ENCODE measurements around the gene NIPBL. TPM values are rescaled to one million over a fixed set of nuclear protein-coding genes. Genes with fewer than 3 reads are reported as not detected.

NIPBL gene
- total and polyA plus RNA-seq, 2 of the 8 experiments (the other 6 are each of a cell fraction or from before 2014, with no cell fraction given), result 21.1 to 53.5 TPM

DNA sequence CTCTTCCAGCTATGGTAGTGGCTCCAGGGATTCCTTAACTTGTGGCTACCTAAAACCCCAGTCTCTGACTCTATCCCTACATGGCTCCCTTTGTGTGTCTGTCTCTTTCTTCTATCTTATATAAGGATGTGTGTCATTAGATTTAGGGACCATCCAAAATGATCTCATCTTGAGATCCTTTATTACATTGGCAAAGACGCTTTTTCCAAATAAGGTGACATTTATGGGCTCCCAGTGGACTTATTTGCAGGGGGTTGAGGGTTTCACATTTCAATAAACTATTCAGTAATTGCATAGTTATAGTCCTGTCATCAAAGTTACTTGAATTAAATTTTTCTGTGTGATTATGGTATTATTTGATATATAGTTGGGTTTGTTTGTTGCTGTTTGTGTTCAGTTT lies 59.2 kb downstream of the NIPBL start:
- FAIRE-seq, result no peak

More for the DNA sequence above, 59.2 kb downstream of the NIPBL start:
- Histone ChIP-seq H3K4me1 (replicated peaks in 1 of 4; ENCODE audit: control insufficient read depth in 3 of 4, insufficient read depth in 4 of 4, low read length in 3 of 4) (no peaks in the 10 kb centered on the region), H3K14ac (ENCODE audit: insufficient read length) (no peak overlapping the region), H3K79me1 (ENCODE audit: low read depth, low read length) (no peaks in the 10 kb centered on the region), H2AFZ (ENCODE audit: low read length) (no peak overlapping the region), H3K4me3 (ENCODE audit: extremely low read depth in 1 of 4, insufficient read depth in 2 of 4, low read depth in 3 of 4, low read length in 4 of 4) (no peak overlapping the region), H3K79me2 (ENCODE audit: control insufficient read depth in 1 of 2, insufficient read depth in 2 of 2, low read length in 2 of 2) (peaks cover 0 to 99% of the 10 kb centered on the region in 2 experiments), H4K8ac (ENCODE audit: extremely low read depth, insufficient read depth, low read length) (no peak overlapping the region), H4K91ac (replicated peaks; ENCODE audit: insufficient read length, low read length) (no peak overlapping the region), H3K27ac (ENCODE audit: low read depth, low read length) (no peak overlapping the region), H2BK15ac (ENCODE audit: low read length) (no peak overlapping the region), H3K56ac (replicated peaks; ENCODE audit: insufficient read length, low read depth, low read length) (no peak overlapping the region), H3K4ac (replicated peaks; ENCODE audit: insufficient read length, low read depth, low read length) (no peak overlapping the region), H3K23ac (ENCODE audit: insufficient read length) (no peak overlapping the region), H2AK5ac (ENCODE audit: low read depth, low read length) (no peak overlapping the region), H2BK20ac (ENCODE audit: low read length) (no peak overlapping the region), H4K20me1 (replicated peaks in 1 of 2; ENCODE audit: control insufficient read depth in 1 of 2, insufficient read depth in 2 of 2, low read length in 2 of 2) (peaks cover 3 to 9% of the 10 kb centered on the region in 2 experiments), H3K18ac (ENCODE audit: extremely low read depth, low read length) (no peak overlapping the region), H3K36me3 (ENCODE audit: control insufficient read depth in 2 of 4, insufficient read depth in 4 of 4, low read length in 3 of 4) (no peaks in the 10 kb centered on the region), H2BK12ac (ENCODE audit: low read depth, low read length) (no peak overlapping the region), H3K23me2 (ENCODE audit: low read depth, low read length) (no peaks in the 10 kb centered on the region; the same call in 1 of the 2 replicates), H2BK5ac (ENCODE audit: low read depth, low read length) (no peak overlapping the region), H3K27me3 (replicated peaks in 1 of 4; ENCODE audit: control insufficient read depth in 3 of 4, extremely low read depth in 1 of 4, insufficient read depth in 3 of 4, low read length in 3 of 4) (no peaks in the 10 kb centered on the region), H3K9ac (replicated peaks in 1 of 4; ENCODE audit: extremely low read depth in 1 of 4, low read depth in 3 of 4, low read length in 3 of 4) (no peak overlapping the region), H3K9me3 (ENCODE audit: insufficient read depth in 2 of 2, low read depth in 1 of 2, low read length in 1 of 2) (no peaks in the 10 kb centered on the region), H2BK120ac (replicated peaks; ENCODE audit: low read depth, low read length) (no peak overlapping the region), H3K4me2 (ENCODE audit: insufficient read depth in 1 of 2, low read depth in 2 of 2, low read length in 2 of 2) (no peak overlapping the region), H4K5ac (ENCODE audit: insufficient read length, low read depth, low read length) (no peak overlapping the region)
- ChIA-PET CTCF (ENCODE audit: partially characterized antibody) (no interaction called here), POLR2A (ENCODE audit: partially characterized antibody) (no interaction called here)
- no peak for TF ChIP-seq CBX5 (IDR thresholded peaks at IDR 0.05; ENCODE audit: low read depth, low read length)
- no peak for TF ChIP-seq TCF12 (IDR thresholded peaks at IDR 0.05; ENCODE audit: low read depth, low read length)
- TF ChIP-seq FOSL1 (IDR thresholded peaks at IDR 0.05; ENCODE audit: insufficient read depth, low read depth, low read length), result no peak
- no peak for TF ChIP-seq CEBPB (IDR thresholded peaks at IDR 0.05; ENCODE audit: low read depth, low read length)
- TF ChIP-seq SIX5 (IDR thresholded peaks at IDR 0.05; ENCODE audit: low read depth, low read length), result no peak
- WGBS, 2 experiments (ENCODE audit: extremely low coverage in 1 of 2, insufficient coverage in 1 of 2, insufficient read length in 1 of 2, insufficient replicate concordance in 2 of 2, low coverage in 1 of 2, low lambda C conversion rate in 2 of 2, missing lambda C conversion rate in 1 of 2), result 93% methylated on average over 1 of the region's 1 CpG; no CpG with 5 or more reads in 1 of the 2 experiments
- DNase-seq (ENCODE audit: low read depth in 1 of 2, low spot score in 2 of 2), result no peak

Data from H1 (cell line).